ENCODE data around the gene AOPEP.

The AOPEP gene

DNA sequence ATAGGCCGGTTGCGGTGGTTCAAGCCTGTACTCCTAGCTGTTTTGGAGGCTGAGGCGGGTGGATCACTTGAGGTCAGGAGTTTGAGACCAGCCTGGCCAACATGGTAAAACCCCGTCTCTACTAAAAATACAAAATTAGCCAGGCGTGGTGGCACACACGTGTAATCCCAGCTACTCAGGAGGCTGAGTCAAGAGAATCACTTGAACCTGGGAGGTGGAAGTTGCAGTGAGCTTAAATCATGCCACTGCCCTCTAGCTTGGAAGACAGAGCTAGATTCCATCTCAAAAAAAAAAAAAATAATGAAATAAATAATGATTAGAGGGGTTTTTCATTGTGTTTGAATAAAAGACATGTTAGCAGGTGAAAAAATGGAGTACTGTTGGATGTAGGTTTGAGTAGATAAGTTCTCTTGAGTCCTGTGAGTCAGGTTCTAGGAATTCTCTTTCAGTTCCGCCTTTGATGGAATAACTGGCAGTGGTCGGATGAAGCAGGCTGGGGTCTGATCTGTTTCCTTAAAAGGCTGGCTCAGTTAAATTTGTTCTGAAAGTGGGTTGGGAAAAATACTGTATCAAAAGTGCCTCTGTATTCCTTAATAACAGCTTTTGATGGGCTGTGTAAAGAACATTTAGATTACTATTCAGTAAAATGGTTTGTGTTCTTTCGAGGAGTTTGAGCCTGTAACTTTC is 73.2 kb downstream of the AOPEP start:
- Histone ChIP-seq H3K9ac (ENCODE audit: low read length in 5 of 5) (no peak overlapping the region), H3K9me3 (ENCODE audit: control insufficient read depth in 5 of 5, low read length in 5 of 5) (no peaks in the 10 kb centered on the region), H3K27me3 (ENCODE audit: control insufficient read depth in 5 of 5, insufficient read depth in 4 of 5, low read length in 5 of 5) (no peaks in the 10 kb centered on the region), H3K4me3 (ENCODE audit: low read depth in 1 of 5, low read length in 5 of 5) (no peak overlapping the region), H3K36me3 (ENCODE audit: control insufficient read depth in 5 of 5, insufficient read depth in 5 of 5, low read length in 5 of 5) (peaks cover 7 to 17% (median 9%) of the 10 kb centered on the region in 5 donors), H3K4me1 (ENCODE audit: control insufficient read depth in 5 of 5, insufficient read depth in 5 of 5, low read length in 5 of 5) (no peaks in the 10 kb centered on the region), H3K27ac (ENCODE audit: low read depth, low read length) (no peak overlapping the region)

DNA sequence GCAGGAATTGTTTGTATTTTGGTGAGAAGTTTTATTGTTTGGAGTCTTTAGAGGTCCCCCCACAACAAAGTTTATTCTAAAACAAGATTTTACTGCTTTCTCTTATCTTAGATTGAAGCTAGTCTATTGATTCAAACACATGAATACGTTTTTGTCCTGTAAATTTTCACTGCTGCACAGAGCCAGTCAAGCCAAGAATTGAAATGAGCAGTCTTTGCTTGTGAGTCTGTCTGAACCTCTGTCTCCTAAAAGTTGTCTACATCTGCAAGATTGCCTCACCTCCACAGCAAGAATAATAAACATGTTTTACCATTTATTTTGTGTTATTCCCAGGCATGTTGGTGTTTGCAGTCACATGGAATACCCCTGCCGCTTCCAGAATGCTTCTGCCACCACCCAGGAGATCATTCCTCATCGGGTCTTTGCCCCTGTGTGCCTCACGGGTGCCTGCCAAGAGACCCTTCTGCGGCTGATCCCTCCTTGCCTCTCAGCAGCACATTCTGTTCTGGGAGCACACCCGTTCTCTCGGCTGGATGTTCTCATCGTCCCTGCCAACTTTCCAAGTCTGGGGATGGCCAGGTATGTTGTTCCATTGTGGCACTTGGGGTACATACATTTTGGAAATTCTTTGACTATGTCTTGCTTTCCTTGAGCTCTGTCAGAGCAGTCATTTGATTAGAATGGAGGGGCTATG is 74.1 kb downstream of the AOPEP start:
- peaks cover 0 to 4% (median 1%) of the 10 kb centered on the region in 5 donors for H3K4me1 ChIP-seq (ENCODE audit: control insufficient read depth in 5 of 5, insufficient read depth in 5 of 5, low read length in 5 of 5)
- no peaks in the 10 kb centered on the region for H3K9me3 ChIP-seq (ENCODE audit: control insufficient read depth in 5 of 5, low read length in 5 of 5)
- no peaks in the 10 kb centered on the region for H3K27me3 ChIP-seq (ENCODE audit: control insufficient read depth in 5 of 5, insufficient read depth in 4 of 5, low read length in 5 of 5)
- peaks cover 5 to 17% (median 9%) of the 10 kb centered on the region in 5 donors for H3K36me3 ChIP-seq (ENCODE audit: control insufficient read depth in 5 of 5, insufficient read depth in 5 of 5, low read length in 5 of 5)
- peak overlapping the region; percentile 46 for H3K27ac ChIP-seq (ENCODE audit: low read depth, low read length)
- no peak overlapping the region for H3K9ac ChIP-seq (ENCODE audit: low read length in 5 of 5)
- H3K4me3 ChIP-seq (ENCODE audit: low read depth in 1 of 5, low read length in 5 of 5): no peak overlapping the region

GRCh38 chr9:94801234-94801633 is 74.7 kb downstream of the AOPEP start:
- Histone ChIP-seq H3K27ac (ENCODE audit: low read depth, low read length) (peak overlapping the region; percentile 46), H3K27me3 (ENCODE audit: control insufficient read depth in 5 of 5, insufficient read depth in 4 of 5, low read length in 5 of 5) (no peaks in the 10 kb centered on the region), H3K4me1 (ENCODE audit: control insufficient read depth in 5 of 5, insufficient read depth in 5 of 5, low read length in 5 of 5) (peaks cover 0 to 10% (median 6%) of the 10 kb centered on the region in 5 donors), H3K4me3 (ENCODE audit: low read depth in 1 of 5, low read length in 5 of 5) (no peak overlapping the region), H3K36me3 (ENCODE audit: control insufficient read depth in 5 of 5, insufficient read depth in 5 of 5, low read length in 5 of 5) (peaks cover 5 to 11% (median 9%) of the 10 kb centered on the region in 5 donors), H3K9me3 (ENCODE audit: control insufficient read depth in 5 of 5, low read length in 5 of 5) (no peaks in the 10 kb centered on the region), H3K9ac (ENCODE audit: low read length in 5 of 5) (no peak overlapping the region)

DNA sequence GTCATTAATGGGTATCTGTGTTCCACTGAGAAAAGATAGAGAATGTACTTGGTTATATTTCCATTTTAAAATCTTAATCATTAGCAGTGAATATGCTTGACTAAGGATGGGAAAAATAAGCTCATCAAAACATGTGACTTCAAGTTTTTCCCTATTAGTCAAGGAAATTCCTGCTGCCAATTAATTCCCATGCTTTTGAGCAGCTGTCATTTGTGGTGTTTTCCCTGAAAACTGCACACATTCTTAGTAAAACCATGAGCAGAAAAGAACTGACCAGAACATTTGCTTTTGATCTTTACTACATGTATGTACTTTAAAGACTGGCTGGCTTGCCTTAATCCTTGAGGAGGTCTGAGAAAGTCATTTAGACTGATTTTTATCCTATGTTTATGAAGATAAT is 75.2 kb downstream of the AOPEP start:
- H3K9ac ChIP-seq (ENCODE audit: low read length in 5 of 5): no peak overlapping the region
- H3K36me3 ChIP-seq (ENCODE audit: control insufficient read depth in 5 of 5, insufficient read depth in 5 of 5, low read length in 5 of 5): peaks cover 5 to 10% (median 9%) of the 10 kb centered on the region in 5 donors
- H3K27me3 ChIP-seq (ENCODE audit: control insufficient read depth in 5 of 5, insufficient read depth in 4 of 5, low read length in 5 of 5): no peaks in the 10 kb centered on the region
- peaks cover 0 to 11% (median 6%) of the 10 kb centered on the region in 5 donors for H3K4me1 ChIP-seq (ENCODE audit: control insufficient read depth in 5 of 5, insufficient read depth in 5 of 5, low read length in 5 of 5)
- no peak overlapping the region for H3K4me3 ChIP-seq (ENCODE audit: low read depth in 1 of 5, low read length in 5 of 5)
- peak overlapping the region; percentile 46 for H3K27ac ChIP-seq (ENCODE audit: low read depth, low read length)
- H3K9me3 ChIP-seq (ENCODE audit: control insufficient read depth in 5 of 5, low read length in 5 of 5): no peaks in the 10 kb centered on the region

- Histone ChIP-seq H3K27ac (ENCODE audit: low read depth, low read length) (no peak overlapping the region), H3K4me1 (ENCODE audit: control insufficient read depth in 5 of 5, insufficient read depth in 5 of 5, low read length in 5 of 5) (peaks cover 0 to 11% (median 6%) of the 10 kb centered on the region in 5 donors), H3K9me3 (ENCODE audit: control insufficient read depth in 5 of 5, low read length in 5 of 5) (no peaks in the 10 kb centered on the region), H3K9ac (ENCODE audit: low read length in 5 of 5) (no peak overlapping the region), H3K36me3 (ENCODE audit: control insufficient read depth in 5 of 5, insufficient read depth in 5 of 5, low read length in 5 of 5) (peaks cover 5 to 10% (median 9%) of the 10 kb centered on the region in 5 donors), H3K4me3 (ENCODE audit: low read depth in 1 of 5, low read length in 5 of 5) (no peak overlapping the region), H3K27me3 (ENCODE audit: control insufficient read depth in 5 of 5, insufficient read depth in 4 of 5, low read length in 5 of 5) (no peaks in the 10 kb centered on the region)
These were observed 75.8 kb downstream of the AOPEP start for GRCh38 chr9:94802251-94802650.

GRCh38 chr9:94802793-94803192 is 76.3 kb downstream of the AOPEP start:
- no peaks in the 10 kb centered on the region for H3K9me3 ChIP-seq (ENCODE audit: control insufficient read depth in 5 of 5, low read length in 5 of 5)
- H3K27ac ChIP-seq (ENCODE audit: low read depth, low read length): no peak overlapping the region
- no peaks in the 10 kb centered on the region for H3K27me3 ChIP-seq (ENCODE audit: control insufficient read depth in 5 of 5, insufficient read depth in 4 of 5, low read length in 5 of 5)
- peaks cover 7 to 12% (median 10%) of the 10 kb centered on the region in 5 donors for H3K36me3 ChIP-seq (ENCODE audit: control insufficient read depth in 5 of 5, insufficient read depth in 5 of 5, low read length in 5 of 5)
- peaks cover 0 to 11% (median 6%) of the 10 kb centered on the region in 5 donors for H3K4me1 ChIP-seq (ENCODE audit: control insufficient read depth in 5 of 5, insufficient read depth in 5 of 5, low read length in 5 of 5)
- H3K9ac ChIP-seq (ENCODE audit: low read length in 5 of 5): no peak overlapping the region
- H3K4me3 ChIP-seq (ENCODE audit: low read depth in 1 of 5, low read length in 5 of 5): no peak overlapping the region

DNA sequence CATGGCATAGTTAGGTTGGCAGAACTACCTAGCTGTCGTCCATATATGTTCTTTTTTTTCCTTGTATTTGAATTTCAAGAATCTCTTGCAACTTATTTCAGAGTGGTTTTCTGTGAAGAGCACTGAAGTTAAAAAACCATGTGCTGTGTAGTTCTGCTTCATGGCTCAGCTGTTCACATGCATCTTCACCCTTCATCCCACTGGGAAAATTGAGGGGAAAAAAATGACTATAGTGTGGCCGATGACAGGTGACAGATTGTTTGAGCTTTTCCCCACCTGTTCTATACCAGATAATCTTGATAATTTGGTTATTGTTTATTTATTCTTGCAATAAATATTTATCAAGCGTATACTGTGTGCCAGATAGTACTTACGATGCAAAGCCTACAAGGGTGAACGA is 77.8 kb downstream of the AOPEP start:
- Histone ChIP-seq H3K4me3 (ENCODE audit: low read depth in 1 of 5, low read length in 5 of 5) (no peak overlapping the region), H3K36me3 (ENCODE audit: control insufficient read depth in 5 of 5, insufficient read depth in 5 of 5, low read length in 5 of 5) (peaks cover 7 to 12% (median 10%) of the 10 kb centered on the region in 5 donors), H3K4me1 (ENCODE audit: control insufficient read depth in 5 of 5, insufficient read depth in 5 of 5, low read length in 5 of 5) (peaks cover 0 to 11% (median 6%) of the 10 kb centered on the region in 5 donors), H3K9ac (ENCODE audit: low read length in 5 of 5) (no peak overlapping the region), H3K9me3 (ENCODE audit: control insufficient read depth in 5 of 5, low read length in 5 of 5) (no peaks in the 10 kb centered on the region), H3K27me3 (ENCODE audit: control insufficient read depth in 5 of 5, insufficient read depth in 4 of 5, low read length in 5 of 5) (no peaks in the 10 kb centered on the region), H3K27ac (ENCODE audit: low read depth, low read length) (no peak overlapping the region)

DNA sequence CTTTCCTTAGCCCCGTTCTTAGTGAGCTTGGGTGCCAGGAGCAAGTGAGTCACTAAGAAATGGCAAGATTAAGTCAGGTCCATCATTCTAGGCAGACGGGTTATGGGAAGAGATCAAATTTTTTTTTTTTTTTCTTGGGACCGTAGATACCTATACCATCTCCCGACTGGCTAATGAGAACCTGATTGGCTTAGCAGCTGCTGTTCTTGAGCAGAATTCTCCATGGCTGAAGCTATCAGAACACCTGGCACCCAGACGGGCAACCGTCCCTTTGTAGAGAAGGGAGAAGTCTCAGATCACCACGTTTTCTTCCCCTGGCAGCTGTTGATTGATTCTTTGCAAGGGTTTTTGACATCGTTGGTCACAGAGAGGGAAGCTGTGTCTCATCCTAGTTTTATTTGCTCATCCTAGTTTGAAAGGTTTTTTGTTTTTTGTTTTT is 78.6 kb downstream of the AOPEP start:
- peaks cover 0 to 11% (median 6%) of the 10 kb centered on the region in 5 donors for H3K4me1 ChIP-seq (ENCODE audit: control insufficient read depth in 5 of 5, insufficient read depth in 5 of 5, low read length in 5 of 5)
- peaks cover 7 to 12% (median 10%) of the 10 kb centered on the region in 5 donors for H3K36me3 ChIP-seq (ENCODE audit: control insufficient read depth in 5 of 5, insufficient read depth in 5 of 5, low read length in 5 of 5)
- H3K9me3 ChIP-seq (ENCODE audit: control insufficient read depth in 5 of 5, low read length in 5 of 5): no peaks in the 10 kb centered on the region

DNA sequence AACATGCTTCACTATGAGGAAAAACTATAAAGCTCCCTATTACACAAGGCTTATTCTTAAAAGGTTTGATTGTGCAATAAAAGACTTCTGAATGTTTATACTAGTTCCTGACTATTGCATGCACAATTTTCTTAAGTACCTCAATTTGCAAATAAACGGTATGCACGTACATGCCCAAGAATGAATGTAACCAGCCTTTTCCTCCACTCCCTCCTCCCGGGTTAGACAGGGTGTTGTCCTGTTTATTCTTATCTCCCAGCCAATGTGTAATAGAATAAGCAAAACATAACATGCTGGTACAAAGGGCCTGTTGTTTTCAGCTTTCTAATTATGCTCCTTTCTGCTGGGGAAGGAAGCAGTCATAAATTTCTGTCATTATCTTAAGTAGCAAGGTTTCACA is 79.1 kb downstream of the AOPEP start:
- Histone ChIP-seq H3K27me3 (ENCODE audit: control insufficient read depth in 5 of 5, insufficient read depth in 4 of 5, low read length in 5 of 5) (no peaks in the 10 kb centered on the region), H3K36me3 (ENCODE audit: control insufficient read depth in 5 of 5, insufficient read depth in 5 of 5, low read length in 5 of 5) (peaks cover 7 to 11% (median 9%) of the 10 kb centered on the region in 5 donors), H3K4me1 (ENCODE audit: control insufficient read depth in 5 of 5, insufficient read depth in 5 of 5, low read length in 5 of 5) (peaks cover 0 to 11% (median 6%) of the 10 kb centered on the region in 5 donors), H3K9me3 (ENCODE audit: control insufficient read depth in 5 of 5, low read length in 5 of 5) (no peaks in the 10 kb centered on the region), H3K9ac (ENCODE audit: low read length in 5 of 5) (no peak overlapping the region), H3K4me3 (ENCODE audit: low read depth in 1 of 5, low read length in 5 of 5) (no peak overlapping the region), H3K27ac (ENCODE audit: low read depth, low read length) (no peak overlapping the region)

More for the DNA sequence above, 78.6 kb downstream of the AOPEP start:
- Histone ChIP-seq H3K27ac (ENCODE audit: low read depth, low read length) (no peak overlapping the region), H3K27me3 (ENCODE audit: control insufficient read depth in 5 of 5, insufficient read depth in 4 of 5, low read length in 5 of 5) (no peaks in the 10 kb centered on the region), H3K4me3 (ENCODE audit: low read depth in 1 of 5, low read length in 5 of 5) (no peak overlapping the region), H3K9ac (ENCODE audit: low read length in 5 of 5) (no peak overlapping the region)

- H3K27ac ChIP-seq (ENCODE audit: low read depth, low read length): no peak overlapping the region
- H3K4me1 ChIP-seq (ENCODE audit: control insufficient read depth in 5 of 5, insufficient read depth in 5 of 5, low read length in 5 of 5): peaks cover 0 to 11% (median 6%) of the 10 kb centered on the region in 5 donors
These were observed 79.9 kb downstream of the AOPEP start for GRCh38 chr9:94806307-94806893.

More at GRCh38 chr9:94806307-94806893, 79.9 kb downstream of the AOPEP start:
- no peak overlapping the region for H3K4me3 ChIP-seq (ENCODE audit: low read depth in 1 of 5, low read length in 5 of 5)
- H3K9me3 ChIP-seq (ENCODE audit: control insufficient read depth in 5 of 5, low read length in 5 of 5): no peaks in the 10 kb centered on the region
- H3K9ac ChIP-seq (ENCODE audit: low read length in 5 of 5): no peak overlapping the region
- no peaks in the 10 kb centered on the region for H3K27me3 ChIP-seq (ENCODE audit: control insufficient read depth in 5 of 5, insufficient read depth in 4 of 5, low read length in 5 of 5)
- peaks cover 0 to 6% (median 2%) of the 10 kb centered on the region in 5 donors for H3K36me3 ChIP-seq (ENCODE audit: control insufficient read depth in 5 of 5, insufficient read depth in 5 of 5, low read length in 5 of 5)

Data from subcutaneous abdominal adipose tissue (tissue), 5 donors.